ENCODE data around the gene RAB10.

GRCh38 chr2:26164641-26165211, 130.8 kb downstream of the RAB10 start:
- TF ChIP-seq CTCF (IDR thresholded peaks at IDR 0.05) (no peak), POLR2A (IDR thresholded peaks at IDR 0.05) (no peak)

Data from prostate gland (tissue), 2 donors.